Choroid plexus epithelial cell (primary cell): Measurements from ENCODE around the gene TOX2.

Source experiments
- DNase-seq: peaks from one replicate; pipeline ENCODE4 v3.0.0-alpha.2; 2010; ENCODE audit warnings: low read depth
- H3K4me3 ChIP-seq: 2 replicates; pipeline ENCODE4 v1.5.1; 2011; ENCODE audit warnings: low read depth, mild to moderate bottlenecking, control low read depth, low read length, moderate library complexity
- CTCF ChIP-seq: conservative IDR thresholded peaks from 2 replicates; pipeline ENCODE4 v1.5.1; 2011; ENCODE audit warnings: low read depth, mild to moderate bottlenecking, control low read depth, inconsistent platforms, low read length, moderate library complexity

The TOX2 gene

GRCh38 chr20:44065401-44066340 is 151.0 kb downstream of the TOX2 start:
- TF ChIP-seq CTCF, result no peak
- no peak for DNase-seq
- H3K4me3 ChIP-seq, result no peak overlapping the region

GRCh38 chr20:44066645-44067606 is 152.3 kb downstream of the TOX2 start:
- TF ChIP-seq CTCF, result no peak
- no peak for DNase-seq

GRCh38 chr20:44067650-44068081 is 153.0 kb downstream of the TOX2 start:
- DNase-seq, result no peak
- no peak overlapping the region for H3K4me3 ChIP-seq
- TF ChIP-seq CTCF, result no peak

More at GRCh38 chr20:44066645-44067606, 152.3 kb downstream of the TOX2 start:
- H3K4me3 ChIP-seq, result no peak overlapping the region

- no peak overlapping the region for H3K4me3 ChIP-seq
- no peak for DNase-seq
- no peak for TF ChIP-seq CTCF
These were observed 153.9 kb downstream of the TOX2 start for GRCh38 chr20:44068316-44069201.

- TF ChIP-seq CTCF, result no peak
- no peak for DNase-seq
- H3K4me3 ChIP-seq, result no peak overlapping the region
These were observed 154.8 kb downstream of the TOX2 start for GRCh38 chr20:44069203-44070011.
